Peyer's patch (tissue), 4 donors: ENCODE data around the gene CDK5R2. TPM values are rescaled to one million over a fixed set of nuclear protein-coding genes. Genes with fewer than 3 reads are reported as not detected.
"Not testable (repeated sequence)": the region's sequence is repeated elsewhere in the genome, so short reads cannot be mapped to it uniquely, and the experiment has no call there.

ENCODE experiments used
- DNase-seq, 3 donors: peaks; one replicate each; pipeline ENCODE4 v3.0.0-alpha.2; 2017 to 2019
- H3K27ac ChIP-seq, 4 donors: fragments of 200-600 bp; sonication (generic); one replicate each; pipeline ENCODE4 v1.5.1; 2016 to 2019
- H3K27me3 ChIP-seq, 2 donors: fragments of 200-600 bp; sonication (generic); one replicate each; pipeline ENCODE4 v1.5.1; 2019
- H3K36me3 ChIP-seq, 3 donors: fragments of 200-600 bp; sonication (generic); one replicate each; pipeline ENCODE4 v1.5.1; 2016 to 2019
- H3K4me1 ChIP-seq, 4 donors: fragments of 200-600 bp; sonication (generic); one replicate each; pipeline ENCODE4 v1.5.1; 2016 to 2019
- H3K4me3 ChIP-seq, 4 donors: fragments of 200-600 bp; sonication (generic); 1 replicate in 3 of 4; 2 replicates in 1 of 4; pipeline ENCODE4 v1.5.1; 2016 to 2019; ENCODE audit warnings: mild to moderate bottlenecking in 1 of 4
- H3K9me3 ChIP-seq, 4 donors: fragments of 200-600 bp; sonication (generic); one replicate each; pipeline ENCODE4 v1.5.1; 2016 to 2019; ENCODE audit warnings: mild to moderate bottlenecking in 1 of 4
- CTCF ChIP-seq, 6 experiments: fragments of 450-650 bp in 4 of 6; fragments of 200-600 bp in 2 of 6; sonication (generic) in 1 of 6; IDR thresholded peaks; one replicate each; pipeline ENCODE4 v1.5.1; 2017 to 2019; ENCODE audit warnings: antibody characterized with exemption in 6 of 6, mild to moderate bottlenecking in 3 of 6, moderate library complexity in 1 of 6
- POLR2A ChIP-seq, 2 donors: fragments of 450-650 bp; IDR thresholded peaks; one replicate each; pipeline ENCODE4 v1.5.1; 2017; ENCODE audit warnings: antibody characterized with exemption in 2 of 2, mild to moderate bottlenecking in 2 of 2, moderate library complexity in 2 of 2
- total RNA-seq, 4 donors: library from RNA; depleted of rRNA; stranded (reverse); fragments of >200 nt; gene quantifications; one replicate each; pipeline ENCODE4 v1.1.0, GENCODE V29; 2016

The CDK5R2 gene
- total RNA-seq, 4 donors from 2014 or later = 0.54 to 1.1 (median 0.95) TPM; not detected in 1

- H3K36me3 ChIP-seq = no peaks in the 10 kb centered on the region
- peaks cover 0 to 8% (median 0%) of the 10 kb centered on the region in 4 donors for H3K9me3 ChIP-seq
- H3K27ac ChIP-seq = no peak overlapping the region
- no peak overlapping the region for H3K4me3 ChIP-seq
- DNase-seq = no peak
- TF ChIP-seq CTCF (IDR thresholded peaks at IDR 0.05) (no peak), POLR2A (IDR thresholded peaks at IDR 0.05) (no peak)
- H3K4me1 ChIP-seq = no peaks in the 10 kb centered on the region
- no peaks in the 10 kb centered on the region for H3K27me3 ChIP-seq
Observed at GRCh38 chr2:218927422-218927821, 32.0 kb upstream of the CDK5R2 start.

- no peak for DNase-seq
- H3K27ac ChIP-seq = no peak overlapping the region
- H3K4me1 ChIP-seq = no peaks in the 10 kb centered on the region
- TF ChIP-seq POLR2A (IDR thresholded peaks at IDR 0.05) (no peak), CTCF (IDR thresholded peaks at IDR 0.05) (no peak)
- H3K9me3 ChIP-seq = peaks cover 0 to 8% (median 0%) of the 10 kb centered on the region in 4 donors
- H3K36me3 ChIP-seq = no peaks in the 10 kb centered on the region
- no peak overlapping the region for H3K4me3 ChIP-seq
- no peaks in the 10 kb centered on the region for H3K27me3 ChIP-seq
Observed at GRCh38 chr2:218927876-218928275, 31.6 kb upstream of the CDK5R2 start.

- H3K4me3 ChIP-seq, H3K27ac ChIP-seq, H3K36me3 ChIP-seq, H3K27me3 ChIP-seq, H3K9me3 ChIP-seq, H3K4me1 ChIP-seq, DNase-seq: not testable (repeated sequence)
Observed at GRCh38 chr2:218930488-218930887, 29.0 kb upstream of the CDK5R2 start.

- H3K36me3 ChIP-seq, DNase-seq, H3K4me1 ChIP-seq, H3K27me3 ChIP-seq, H3K27ac ChIP-seq, H3K4me3 ChIP-seq, H3K9me3 ChIP-seq: not testable (repeated sequence)
Observed at GRCh38 chr2:218931751-218932150, 27.7 kb upstream of the CDK5R2 start.

- no peaks in the 10 kb centered on the region for H3K4me1 ChIP-seq
- TF ChIP-seq POLR2A (IDR thresholded peaks at IDR 0.05) (no peak), CTCF (IDR thresholded peaks at IDR 0.05) (no peak)
- no peaks in the 10 kb centered on the region for H3K9me3 ChIP-seq
- no peaks in the 10 kb centered on the region for H3K36me3 ChIP-seq
- H3K27ac ChIP-seq = no peak overlapping the region
- no peak overlapping the region for H3K4me3 ChIP-seq
- no peak for DNase-seq
- H3K27me3 ChIP-seq = no peaks in the 10 kb centered on the region
Observed at GRCh38 chr2:218944759-218945404, 14.6 kb upstream of the CDK5R2 start.

GRCh38 chr2:218946621-218947020 lies 12.8 kb upstream of the CDK5R2 start:
- no peak for TF ChIP-seq CTCF (IDR thresholded peaks at IDR 0.05)
- Histone ChIP-seq H3K4me3 (no peak overlapping the region), H3K27me3 (no peaks in the 10 kb centered on the region), H3K9me3 (no peaks in the 10 kb centered on the region), H3K36me3 (no peaks in the 10 kb centered on the region), H3K27ac (no peak overlapping the region), H3K4me1 (no peaks in the 10 kb centered on the region)
- no peak for DNase-seq

- no peak for DNase-seq
- Histone ChIP-seq H3K36me3 (no peaks in the 10 kb centered on the region), H3K9me3 (no peaks in the 10 kb centered on the region), H3K4me1 (no peaks in the 10 kb centered on the region), H3K27ac (no peak overlapping the region), H3K27me3 (no peaks in the 10 kb centered on the region), H3K4me3 (no peak overlapping the region)
- TF ChIP-seq CTCF (IDR thresholded peaks at IDR 0.05) (no peak), POLR2A (IDR thresholded peaks at IDR 0.05) (no peak)
Observed at GRCh38 chr2:218952160-218952559, 7.3 kb upstream of the CDK5R2 start.
